GM12878 (cell line): ENCODE measurements around the gene OR7D2. TPM values are rescaled to one million over a fixed set of nuclear protein-coding genes. Genes with fewer than 3 reads are reported as not detected.

ENCODE experiments used
- ATAC-seq: fragments of 200-7000 bp; cut with Tn5 transposase; 3 replicates; pipeline ENCODE4 v1.9.1; 2020; ENCODE audit warnings: mild to moderate bottlenecking, moderate library complexity
- BruUV-seq: library from RNA; stranded (reverse); fragments of 400-500 nt; replicated peaks from 2 replicates; lab custom pipeline; 2021; lab: Mats Ljungman, UMichigan
- CTCF ChIA-PET: fragments of 300-600 bp; sonication (Branson Sonifier 250); formaldehyde crosslinking; extraction: SDS; loops from one replicate; lab custom pipeline; 2021; ENCODE audit warnings: inconsistent platforms; lab: Yijun Ruan, JAX
- POLR2A ChIA-PET: fragments of 350-600 bp; formaldehyde crosslinking; extraction: SDS; loops from one replicate; lab custom pipeline; 2021; ENCODE audit warnings: inconsistent platforms; lab: Charles Lee
- RAD21 ChIA-PET: fragments of 300-600 bp; sonication (Branson Sonifier 250); formaldehyde crosslinking; loops from one replicate; lab custom pipeline; 2023; ENCODE audit warnings: antibody characterized with exemption; ENCODE audit not compliant: unreplicated experiment; lab: Charles Lee
- SMC1A ChIA-PET: fragments of 300-600 bp; sonication (Branson Sonifier 250); formaldehyde crosslinking; loops from one replicate; lab custom pipeline; 2023; ENCODE audit not compliant: unreplicated experiment, uncharacterized antibody; lab: Charles Lee
- DNase-seq: peaks from one replicate; pipeline ENCODE4 v3.0.0-alpha.2; 2011; ENCODE audit warnings: low read depth, low spot score
- FAIRE-seq: peaks from 3 replicates; lab custom pipeline; 2011; peaks lifted over from hg19 to GRCh38; lab: Jason Lieb, UNC
- H2AFZ ChIP-seq: 2 replicates; pipeline ENCODE4 v1.6.0; 2011; ENCODE audit warnings: low read depth, low read length, control low read depth; ENCODE audit not compliant: control insufficient read depth
- H3K27ac ChIP-seq: 2 replicates; pipeline ENCODE4 v1.5.1; 2011; ENCODE audit warnings: control low read depth; ENCODE audit not compliant: control insufficient read depth, insufficient read depth
- H3K27me3 ChIP-seq, 2 experiments: replicated peaks in 1 of 2; 2 replicates each; pipeline versions ENCODE4 v1.6.0 to v1.6.1; 2011; ENCODE audit warnings: low read length in 1 of 2; ENCODE audit not compliant: control insufficient read depth in 2 of 2, insufficient read depth in 2 of 2
- H3K36me3 ChIP-seq, 2 experiments: 2 replicates each; pipeline ENCODE4 v1.5.1; 2011; ENCODE audit warnings: low read length in 1 of 2; ENCODE audit not compliant: control insufficient read depth in 2 of 2, insufficient read depth in 2 of 2
- H3K4me1 ChIP-seq: 2 replicates; pipeline ENCODE4 v1.6.1; 2011; ENCODE audit warnings: mild to moderate bottlenecking, low read length, moderate library complexity, mixed read lengths; ENCODE audit not compliant: control insufficient read depth, insufficient read depth
- H3K4me2 ChIP-seq: 2 replicates; pipeline ENCODE4 v1.6.0; 2011; ENCODE audit warnings: control low read depth; ENCODE audit not compliant: control insufficient read depth, insufficient read depth
- H3K4me3 ChIP-seq: fragments of 200-600 bp; sonication (generic); 2 replicates; pipeline ENCODE4 v1.5.1; 2016
- H3K79me2 ChIP-seq: 2 replicates; pipeline ENCODE4 v1.6.0; 2011; ENCODE audit warnings: low read length; ENCODE audit not compliant: control insufficient read depth, insufficient read depth
- H3K9ac ChIP-seq: 2 replicates; pipeline ENCODE4 v1.8.0; 2011; ENCODE audit warnings: low read length, control low read depth, mixed read lengths; ENCODE audit not compliant: control insufficient read depth, insufficient read depth
- H3K9me3 ChIP-seq: replicated peaks from 3 replicates; pipeline ENCODE4 v1.5.1; 2011; ENCODE audit warnings: mild to moderate bottlenecking, low read length; ENCODE audit not compliant: control insufficient read depth, insufficient read depth
- H4K20me1 ChIP-seq: 2 replicates; pipeline ENCODE4 v1.6.0; 2011; ENCODE audit not compliant: control insufficient read depth, insufficient read depth
- CBX3 ChIP-seq: fragments of 200-600 bp; sonication (generic); IDR thresholded peaks from 2 replicates; pipeline ENCODE4 v1.6.1; 2016; ENCODE audit warnings: low read depth, borderline replicate concordance
- CTCF ChIP-seq, 3 experiments: IDR thresholded peaks in 2 of 3; conservative IDR thresholded peaks in 1 of 3; 2 replicates each; pipeline ENCODE4 v1.5.1; 2011; ENCODE audit warnings: low read depth in 3 of 3, low read length in 3 of 3, mild to moderate bottlenecking in 3 of 3, control low read depth in 2 of 3, moderate library complexity in 2 of 3, inconsistent platforms in 1 of 3, mixed read lengths in 1 of 3; ENCODE audit not compliant: control insufficient read depth in 2 of 3, insufficient read depth in 1 of 3; ENCODE audit errors: extremely low read depth in 1 of 3
- HSF1 ChIP-seq: fragments of 150-350 bp; IDR thresholded peaks from 2 replicates; pipeline ENCODE4 v1.6.1; 2014; ENCODE audit warnings: mild to moderate bottlenecking, low read depth, low read length
- IKZF2 ChIP-seq, 2 experiments: fragments of 450-650 bp; IDR thresholded peaks; 2 replicates each; pipeline ENCODE4 v1.6.1; 2017; ENCODE audit warnings: mild to moderate bottlenecking in 2 of 2, moderate library complexity in 2 of 2
- KLF5 ChIP-seq: fragments of 450-650 bp; IDR thresholded peaks from 2 replicates; pipeline ENCODE4 v1.6.1; 2014; ENCODE audit warnings: mild to moderate bottlenecking; ENCODE audit not compliant: partially characterized antibody
- SMARCA5 ChIP-seq: fragments of 450-650 bp; IDR thresholded peaks from 2 replicates; pipeline ENCODE4 v1.6.1; 2017; ENCODE audit warnings: mild to moderate bottlenecking
- WRNIP1 ChIP-seq: IDR thresholded peaks from 2 replicates; pipeline ENCODE4 v1.6.1; 2011; ENCODE audit warnings: low read depth, low read length, improper control_type of control experiment, borderline replicate concordance
- ZZZ3 ChIP-seq: IDR thresholded peaks from 2 replicates; pipeline ENCODE4 v1.6.1; 2011; ENCODE audit warnings: low read depth; ENCODE audit not compliant: control insufficient read depth, insufficient read length
- WGBS: methylation state at CpG from one replicate; pipeline ENCODE4 v1.1.6; 2016; ENCODE audit warnings: low lambda C conversion rate; ENCODE audit not compliant: insufficient replicate concordance, insufficient coverage; ENCODE audit errors: missing lambda C conversion rate; 5-methylcytosine and 5-hydroxymethylcytosine counted together
- in situ Hi-C: fragments of 300-500 bp; cut with MboI; formaldehyde crosslinking; loops from 9 replicates; pipeline ENCODE4 v1.14.3; 2018; ENCODE audit warnings: mixed read lengths
- intact Hi-C: fragments of 100-400 bp; cut with micrococcal nuclease; formaldehyde crosslinking; loops from one replicate; pipeline ENCODE4 v1.14.2; 2022; ENCODE audit not compliant: unreplicated experiment
- polyA plus RNA-seq, 11 experiments: library from polyadenylated mRNA; depleted of rRNA in 4 of 11; unstranded in 6 of 11; stranded (reverse) in 5 of 11; fragments of >200 nt; fragmentation: Nextera tagmentation in 4 of 11; fragmentation: Illumina TruSeq in 1 of 11; extraction: Ambion mirVana in 4 of 11; extraction: Trizol in 1 of 11; gene quantifications; 1 replicate in 1 of 11; 2 replicates in 10 of 11; pipeline versions ENCODE4 v1.2.1 to v1.2.3, GENCODE V29; 2011 to 2016; ENCODE audit warnings: inconsistent platforms in 2 of 11, missing spikeins in 2 of 11, low read depth in 1 of 11
- total RNA-seq, 4 experiments: library from RNA; depleted of rRNA in 3 of 4; stranded (reverse); fragments of >200 nt in 3 of 4; fragmentation: Illumina TruSeq in 1 of 4; extraction: Trizol in 1 of 4; gene quantifications; 2 replicates each; pipeline versions ENCODE4 v1.2.1 to v1.2.3, GENCODE V29; 2013 to 2021

Gene OR7D2
- total and polyA plus RNA-seq, 10 of the 15 experiments (the other 5 are each of a cell fraction or from before 2014, with no cell fraction given), result 0.04 TPM; not detected in 9

- Histone ChIP-seq H3K27ac (no peak overlapping the region), H3K4me2 (no peak overlapping the region), H3K36me3 (peaks cover 56 to 68% of the 10 kb centered on the region in 2 experiments), H3K9ac (no peak overlapping the region), H3K4me1 (no peaks in the 10 kb centered on the region), H3K4me3 (no peak overlapping the region), H2AFZ (no peak overlapping the region), H3K79me2 (0 out of 2 replicates have a peak, but pooled peaks cover 1% of the 10 kb centered on the region), H3K9me3 (peaks cover 50% of the 10 kb centered on the region), H4K20me1 (no peaks in the 10 kb centered on the region), H3K27me3 (no peaks in the 10 kb centered on the region)
- ChIA-PET RAD21 (no interaction called here), POLR2A (no interaction called here), SMC1A (no interaction called here), CTCF (interaction anchor here (0.7 kb wide), 1 partner anchor 246 kb away, joined by 3 read pairs; no protein-coding TSS in a partner anchor)
- TF ChIP-seq IKZF2 (IDR thresholded peaks at IDR 0.05) (no peak), ZZZ3 (no peak), HSF1 (no peak), CTCF (IDR thresholded peaks at IDR 0.05 in 2 of 3, conservative IDR thresholded peaks at IDR 0.05 in 1 of 3; ENCODE audit: control insufficient read depth in 2 of 3, extremely low read depth in 1 of 3, insufficient read depth in 1 of 3, low read depth in 3 of 3, low read length in 3 of 3) (no peak), SMARCA5 (no peak), WRNIP1 (no peak), CBX3 (no peak), KLF5 (no peak)
- no TSS peak for BruUV-seq
- WGBS, result 96% methylated on average over 13 of the region's 13 CpGs
- DNase-seq (no peak), ATAC-seq (no peak), FAIRE-seq (no peak)
- intact Hi-C loops, result no loop called here
- in situ Hi-C loops, result no loop called here
Measured at GRCh38 chr19:9159891-9160290, 18.9 kb upstream of the OR7D2 start.
